HG03442 (cell line): ENCODE results near the gene SMIM45.
A peak's percentile ranks its signal among the peaks of the same experiment; 100 is the strongest.

Source experiments
- ATAC-seq: cut with Tn5 transposase; IDR thresholded peaks from one replicate; pipeline ENCODE4 v1.9.1; 2021; ENCODE audit warnings: mild to moderate bottlenecking, moderate library complexity; ENCODE audit not compliant: unreplicated experiment

SMIM45 gene

GRCh38 chr22:41998361-41999261 is 46.7 kb downstream of the SMIM45 start, which contains the start of gene WBP2NL:
TSS of gene WBP2NL (plus strand) at chr22:41998788. CDS start at chr22:41998819, 31 bp downstream.
- peak; percentile 64 for ATAC-seq

GRCh38 chr22:42000466-42000865 is 48.5 kb downstream of the SMIM45 start:
- no peak for ATAC-seq

GRCh38 chr22:42001121-42001520 is 49.2 kb downstream of the SMIM45 start:
- ATAC-seq: no peak

- ATAC-seq: no peak
These were observed 49.8 kb downstream of the SMIM45 start for GRCh38 chr22:42001706-42002105.

GRCh38 chr22:42007922-42008321 is 56.0 kb downstream of the SMIM45 start:
- ATAC-seq: no peak
